Measurements from ENCODE around the gene RAB12.
"Not testable (repeated sequence)": the region's sequence is repeated elsewhere in the genome, so short reads cannot be mapped to it uniquely, and the experiment has no call there.

Gene RAB12

GRCh38 chr18:8643326-8643878, 34.2 kb downstream of the RAB12 start:
- Mint-ChIP-seq H3K27me3 (ENCODE audit: low read depth) (peaks cover 5% of the 10 kb centered on the region), H3K9me3 (no peaks in the 10 kb centered on the region), H3K27ac (no peak overlapping the region), H3K4me3 (no peak overlapping the region), H3K36me3 (ENCODE audit: low read depth) (peaks cover 18% of the 10 kb centered on the region), H3K4me1 (ENCODE audit: low read depth) (no peaks in the 10 kb centered on the region)
- DNase-seq (ENCODE audit: low spot score), result no peak

GRCh38 chr18:8647359-8647758, 38.1 kb downstream of the RAB12 start:
- not testable (repeated sequence) for H3K27ac Mint-ChIP-seq; DNase-seq (ENCODE audit: low spot score); H3K36me3 Mint-ChIP-seq (ENCODE audit: low read depth); H3K9me3 Mint-ChIP-seq; H3K4me1 Mint-ChIP-seq (ENCODE audit: low read depth); H3K4me3 Mint-ChIP-seq
- H3K27me3 Mint-ChIP-seq (ENCODE audit: low read depth), result peaks cover 17% of the 10 kb centered on the region

- peaks cover 28% of the 10 kb centered on the region for H3K27me3 Mint-ChIP-seq (ENCODE audit: low read depth)
- not testable (repeated sequence) for H3K4me3 Mint-ChIP-seq; DNase-seq (ENCODE audit: low spot score); H3K27ac Mint-ChIP-seq; H3K36me3 Mint-ChIP-seq (ENCODE audit: low read depth); H3K4me1 Mint-ChIP-seq (ENCODE audit: low read depth); H3K9me3 Mint-ChIP-seq
These were observed 42.4 kb downstream of the RAB12 start for GRCh38 chr18:8651478-8652261.

GRCh38 chr18:8654503-8655451, 45.5 kb downstream of the RAB12 start:
- Mint-ChIP-seq H3K36me3 (ENCODE audit: low read depth) (no peaks in the 10 kb centered on the region), H3K4me1 (ENCODE audit: low read depth) (no peaks in the 10 kb centered on the region), H3K27ac (no peak overlapping the region), H3K27me3 (ENCODE audit: low read depth) (peaks cover 17% of the 10 kb centered on the region), H3K9me3 (no peaks in the 10 kb centered on the region), H3K4me3 (no peak overlapping the region)
- DNase-seq (ENCODE audit: low spot score), result no peak

- Mint-ChIP-seq H3K27me3 (ENCODE audit: low read depth) (peaks cover 14% of the 10 kb centered on the region), H3K36me3 (ENCODE audit: low read depth) (no peaks in the 10 kb centered on the region), H3K9me3 (no peaks in the 10 kb centered on the region), H3K4me3 (no peak overlapping the region), H3K27ac (no peak overlapping the region), H3K4me1 (ENCODE audit: low read depth) (no peaks in the 10 kb centered on the region)
- no peak for DNase-seq (ENCODE audit: low spot score)
These were observed 47.0 kb downstream of the RAB12 start for GRCh38 chr18:8656232-8656631.

- H3K36me3 Mint-ChIP-seq (ENCODE audit: low read depth), result no peaks in the 10 kb centered on the region
- no peaks in the 10 kb centered on the region for H3K4me1 Mint-ChIP-seq (ENCODE audit: low read depth)
These were observed 48.0 kb downstream of the RAB12 start for GRCh38 chr18:8657050-8657820.

GRCh38 chr18:8657873-8658470, 48.7 kb downstream of the RAB12 start:
- no peak overlapping the region for H3K27ac Mint-ChIP-seq
- H3K27me3 Mint-ChIP-seq (ENCODE audit: low read depth), result peaks cover 17% of the 10 kb centered on the region
- H3K9me3 Mint-ChIP-seq, result no peaks in the 10 kb centered on the region
- H3K4me3 Mint-ChIP-seq, result no peak overlapping the region
- H3K4me1 Mint-ChIP-seq (ENCODE audit: low read depth), result no peaks in the 10 kb centered on the region
- H3K36me3 Mint-ChIP-seq (ENCODE audit: low read depth), result no peaks in the 10 kb centered on the region
- DNase-seq (ENCODE audit: low spot score), result no peak

More at GRCh38 chr18:8657050-8657820, 48.0 kb downstream of the RAB12 start:
- Mint-ChIP-seq H3K27ac (no peak overlapping the region), H3K4me3 (no peak overlapping the region), H3K9me3 (no peaks in the 10 kb centered on the region), H3K27me3 (ENCODE audit: low read depth) (peaks cover 16% of the 10 kb centered on the region)
- no peak for DNase-seq (ENCODE audit: low spot score)

- no peaks in the 10 kb centered on the region for H3K36me3 Mint-ChIP-seq (ENCODE audit: low read depth)
- no peak for DNase-seq (ENCODE audit: low spot score)
- H3K4me1 Mint-ChIP-seq (ENCODE audit: low read depth), result no peaks in the 10 kb centered on the region
- H3K27me3 Mint-ChIP-seq (ENCODE audit: low read depth), result peaks cover 10% of the 10 kb centered on the region
- no peak overlapping the region for H3K27ac Mint-ChIP-seq
- no peak overlapping the region for H3K4me3 Mint-ChIP-seq
- no peaks in the 10 kb centered on the region for H3K9me3 Mint-ChIP-seq
These were observed 49.7 kb downstream of the RAB12 start for GRCh38 chr18:8658858-8659485.

GRCh38 chr18:8659609-8660242, 50.5 kb downstream of the RAB12 start:
- Mint-ChIP-seq H3K4me3 (no peak overlapping the region), H3K4me1 (ENCODE audit: low read depth) (no peaks in the 10 kb centered on the region), H3K9me3 (no peaks in the 10 kb centered on the region), H3K36me3 (ENCODE audit: low read depth) (no peaks in the 10 kb centered on the region), H3K27ac (no peak overlapping the region), H3K27me3 (ENCODE audit: low read depth) (peaks cover 6% of the 10 kb centered on the region)
- no peak for DNase-seq (ENCODE audit: low spot score)

- Mint-ChIP-seq H3K27me3 (ENCODE audit: low read depth) (peaks cover 6% of the 10 kb centered on the region), H3K4me1 (ENCODE audit: low read depth) (no peaks in the 10 kb centered on the region), H3K4me3 (no peak overlapping the region), H3K9me3 (no peaks in the 10 kb centered on the region), H3K27ac (no peak overlapping the region), H3K36me3 (ENCODE audit: low read depth) (no peaks in the 10 kb centered on the region)
- DNase-seq (ENCODE audit: low spot score), result no peak
These were observed 51.1 kb downstream of the RAB12 start for GRCh38 chr18:8660316-8660715.

- no peak overlapping the region for H3K27ac Mint-ChIP-seq
- peaks cover 6% of the 10 kb centered on the region for H3K27me3 Mint-ChIP-seq (ENCODE audit: low read depth)
- no peak for DNase-seq (ENCODE audit: low spot score)
- no peak overlapping the region for H3K4me3 Mint-ChIP-seq
- H3K9me3 Mint-ChIP-seq, result no peaks in the 10 kb centered on the region
- H3K36me3 Mint-ChIP-seq (ENCODE audit: low read depth), result no peaks in the 10 kb centered on the region
- no peaks in the 10 kb centered on the region for H3K4me1 Mint-ChIP-seq (ENCODE audit: low read depth)
These were observed 52.7 kb downstream of the RAB12 start for GRCh38 chr18:8661754-8662559.
